K562 (cell line): ENCODE measurements around the gene SELENOI. TPM values are rescaled to one million over a fixed set of nuclear protein-coding genes. Genes with fewer than 3 reads are reported as not detected.

Source experiments
- EHMT2 ChIP-seq: fragments of 450-650 bp; IDR thresholded peaks from 2 replicates; pipeline ENCODE4 v1.6.1; 2018; ENCODE audit warnings: antibody characterized with exemption
- ELF2 ChIP-seq: fragments of 250-450 bp; sonication (Bioruptor Pico); IDR thresholded peaks from 2 replicates; pipeline ENCODE4 v1.5.0; 2021; ENCODE audit warnings: mild to moderate bottlenecking
- MCM5 ChIP-seq: fragments of 450-650 bp; IDR thresholded peaks from 2 replicates; pipeline ENCODE4 v1.6.1; 2016; ENCODE audit warnings: low read depth
- ZNF124 ChIP-seq: sonication (generic); formaldehyde crosslinking; IDR thresholded peaks from 2 replicates; pipeline ENCODE4 v1.8.1; 2022; ENCODE audit warnings: missing genetic modification reagents
- ZNF431 ChIP-seq: sonication (generic); formaldehyde crosslinking; IDR thresholded peaks from 2 replicates; pipeline ENCODE4 v1.8.0; 2022; ENCODE audit warnings: mild to moderate bottlenecking, missing genetic modification reagents
- ZNF644 ChIP-seq: fragments of 200-800 bp; sonication (Bioruptor generic); IDR thresholded peaks from 2 replicates; pipeline ENCODE4 v1.6.1; 2016; ENCODE audit warnings: low read depth, missing genetic modification characterization, missing compliant biosample characterization
- ZNF668 ChIP-seq: fragments of 250-450 bp; sonication (Bioruptor Pico); IDR thresholded peaks from 2 replicates; pipeline ENCODE4 v1.8.0; 2022; ENCODE audit warnings: mild to moderate bottlenecking, inconsistent platforms
- polyA plus RNA-seq, 8 experiments: library from polyadenylated mRNA; depleted of rRNA in 4 of 8; stranded (reverse) in 5 of 8; unstranded in 3 of 8; fragments of >200 nt; fragmentation: Nextera tagmentation in 2 of 8; fragmentation: Illumina TruSeq in 1 of 8; extraction: Ambion mirVana in 2 of 8; extraction: Trizol in 1 of 8; gene quantifications; 2 replicates each; pipeline versions ENCODE4 v1.2.1 to v1.2.3, GENCODE V29; 2011 to 2014; ENCODE audit warnings: inconsistent platforms in 1 of 8, missing spikeins in 1 of 8
- total RNA-seq, 7 experiments: library from RNA; depleted of rRNA in 6 of 7; stranded (reverse); fragments of >200 nt in 6 of 7; fragmentation: Illumina TruSeq in 2 of 7; extraction: Trizol in 2 of 7; gene quantifications; 2 replicates each; pipeline versions ENCODE4 v1.2.1 to v1.2.3, GENCODE V29; 2011 to 2021; ENCODE audit warnings: low replicate concordance in 1 of 7
- TF ChIP-seq, protein P1 (sequence below): fragments of 200-800 bp; sonication (Bioruptor generic); IDR thresholded peaks from 2 replicates; pipeline ENCODE4 v1.6.1; 2016; ENCODE audit warnings: missing genetic modification characterization, missing compliant biosample characterization
- TF ChIP-seq, protein P2 (sequence below), 2 experiments: fragments of 450-650 bp in 1 of 2; IDR thresholded peaks; 2 replicates each; pipeline ENCODE4 v1.6.1; 2011 to 2017; ENCODE audit warnings: low read depth in 2 of 2, antibody characterized with exemption in 1 of 2, borderline replicate concordance in 1 of 2, low read length in 1 of 2, mild to moderate bottlenecking in 1 of 2, mixed read lengths in 1 of 2; ENCODE audit not compliant: control insufficient read depth in 1 of 2

The SELENOI gene
- total and polyA plus RNA-seq, 9 of the 15 experiments (the other 6 are each of a cell fraction or from before 2014, with no cell fraction given) = 9.6 to 46.9 (median 24.4) TPM

DNA sequence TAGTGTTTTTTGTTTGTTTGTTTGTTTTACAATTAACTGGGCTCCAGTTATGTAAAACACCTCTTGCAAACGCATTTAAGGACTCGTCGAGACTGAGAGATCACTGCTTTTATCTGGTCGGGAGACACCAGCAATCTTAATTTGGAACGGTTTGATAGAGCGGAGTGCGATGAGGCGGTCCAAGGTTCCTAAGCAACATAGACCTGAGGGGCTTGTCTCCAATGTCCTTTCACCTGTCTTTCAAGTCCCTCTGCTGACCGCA is 729 bp upstream of the SELENOI start (continued):
- no peak for TF ChIP-seq MCM5
- TF ChIP-seq ZNF431 (CRISPR knock-in tag) = peak; percentile 36; the same call in 1 of the 2 replicates
- no peak for TF ChIP-seq ELF2 (CRISPR knock-in tag)
- TF ChIP-seq ZNF644 (tag) = peak; percentile 57; the same call in 1 of the 2 replicates
- no peak for TF ChIP-seq EHMT2
- no peak for TF ChIP-seq ZNF668
- TF ChIP-seq, protein P1, sequence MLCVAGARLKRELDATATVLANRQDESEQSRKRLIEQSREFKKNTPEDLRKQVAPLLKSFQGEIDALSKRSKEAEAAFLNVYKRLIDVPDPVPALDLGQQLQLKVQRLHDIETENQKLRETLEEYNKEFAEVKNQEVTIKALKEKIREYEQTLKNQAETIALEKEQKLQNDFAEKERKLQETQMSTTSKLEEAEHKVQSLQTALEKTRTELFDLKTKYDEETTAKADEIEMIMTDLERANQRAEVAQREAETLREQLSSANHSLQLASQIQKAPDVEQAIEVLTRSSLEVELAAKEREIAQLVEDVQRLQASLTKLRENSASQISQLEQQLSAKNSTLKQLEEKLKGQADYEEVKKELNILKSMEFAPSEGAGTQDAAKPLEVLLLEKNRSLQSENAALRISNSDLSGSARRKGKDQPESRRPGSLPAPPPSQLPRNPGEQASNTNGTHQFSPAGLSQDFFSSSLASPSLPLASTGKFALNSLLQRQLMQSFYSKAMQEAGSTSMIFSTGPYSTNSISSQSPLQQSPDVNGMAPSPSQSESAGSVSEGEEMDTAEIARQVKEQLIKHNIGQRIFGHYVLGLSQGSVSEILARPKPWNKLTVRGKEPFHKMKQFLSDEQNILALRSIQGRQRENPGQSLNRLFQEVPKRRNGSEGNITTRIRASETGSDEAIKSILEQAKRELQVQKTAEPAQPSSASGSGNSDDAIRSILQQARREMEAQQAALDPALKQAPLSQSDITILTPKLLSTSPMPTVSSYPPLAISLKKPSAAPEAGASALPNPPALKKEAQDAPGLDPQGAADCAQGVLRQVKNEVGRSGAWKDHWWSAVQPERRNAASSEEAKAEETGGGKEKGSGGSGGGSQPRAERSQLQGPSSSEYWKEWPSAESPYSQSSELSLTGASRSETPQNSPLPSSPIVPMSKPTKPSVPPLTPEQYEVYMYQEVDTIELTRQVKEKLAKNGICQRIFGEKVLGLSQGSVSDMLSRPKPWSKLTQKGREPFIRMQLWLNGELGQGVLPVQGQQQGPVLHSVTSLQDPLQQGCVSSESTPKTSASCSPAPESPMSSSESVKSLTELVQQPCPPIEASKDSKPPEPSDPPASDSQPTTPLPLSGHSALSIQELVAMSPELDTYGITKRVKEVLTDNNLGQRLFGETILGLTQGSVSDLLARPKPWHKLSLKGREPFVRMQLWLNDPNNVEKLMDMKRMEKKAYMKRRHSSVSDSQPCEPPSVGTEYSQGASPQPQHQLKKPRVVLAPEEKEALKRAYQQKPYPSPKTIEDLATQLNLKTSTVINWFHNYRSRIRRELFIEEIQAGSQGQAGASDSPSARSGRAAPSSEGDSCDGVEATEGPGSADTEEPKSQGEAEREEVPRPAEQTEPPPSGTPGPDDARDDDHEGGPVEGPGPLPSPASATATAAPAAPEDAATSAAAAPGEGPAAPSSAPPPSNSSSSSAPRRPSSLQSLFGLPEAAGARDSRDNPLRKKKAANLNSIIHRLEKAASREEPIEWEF (CRISPR knock-in tag) = 0 out of 2 replicates have a peak, but pooled peaks have one; percentile 49
- TF ChIP-seq, protein P2, sequence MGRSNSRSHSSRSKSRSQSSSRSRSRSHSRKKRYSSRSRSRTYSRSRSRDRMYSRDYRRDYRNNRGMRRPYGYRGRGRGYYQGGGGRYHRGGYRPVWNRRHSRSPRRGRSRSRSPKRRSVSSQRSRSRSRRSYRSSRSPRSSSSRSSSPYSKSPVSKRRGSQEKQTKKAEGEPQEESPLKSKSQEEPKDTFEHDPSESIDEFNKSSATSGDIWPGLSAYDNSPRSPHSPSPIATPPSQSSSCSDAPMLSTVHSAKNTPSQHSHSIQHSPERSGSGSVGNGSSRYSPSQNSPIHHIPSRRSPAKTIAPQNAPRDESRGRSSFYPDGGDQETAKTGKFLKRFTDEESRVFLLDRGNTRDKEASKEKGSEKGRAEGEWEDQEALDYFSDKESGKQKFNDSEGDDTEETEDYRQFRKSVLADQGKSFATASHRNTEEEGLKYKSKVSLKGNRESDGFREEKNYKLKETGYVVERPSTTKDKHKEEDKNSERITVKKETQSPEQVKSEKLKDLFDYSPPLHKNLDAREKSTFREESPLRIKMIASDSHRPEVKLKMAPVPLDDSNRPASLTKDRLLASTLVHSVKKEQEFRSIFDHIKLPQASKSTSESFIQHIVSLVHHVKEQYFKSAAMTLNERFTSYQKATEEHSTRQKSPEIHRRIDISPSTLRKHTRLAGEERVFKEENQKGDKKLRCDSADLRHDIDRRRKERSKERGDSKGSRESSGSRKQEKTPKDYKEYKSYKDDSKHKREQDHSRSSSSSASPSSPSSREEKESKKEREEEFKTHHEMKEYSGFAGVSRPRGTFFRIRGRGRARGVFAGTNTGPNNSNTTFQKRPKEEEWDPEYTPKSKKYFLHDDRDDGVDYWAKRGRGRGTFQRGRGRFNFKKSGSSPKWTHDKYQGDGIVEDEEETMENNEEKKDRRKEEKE (IDR thresholded peaks at IDR 0.05; ENCODE audit: borderline replicate concordance in 1 of 2, control insufficient read depth in 1 of 2, low read depth in 2 of 2, low read length in 1 of 2) = no peak
- TF ChIP-seq ZNF124 (CRISPR knock-in tag) = no peak
